ENCODE data around the gene HOXC4.
"Not testable (repeated sequence)": the region's sequence is repeated elsewhere in the genome, so short reads cannot be mapped to it uniquely, and the experiment has no call there.

Gene HOXC4

DNA sequence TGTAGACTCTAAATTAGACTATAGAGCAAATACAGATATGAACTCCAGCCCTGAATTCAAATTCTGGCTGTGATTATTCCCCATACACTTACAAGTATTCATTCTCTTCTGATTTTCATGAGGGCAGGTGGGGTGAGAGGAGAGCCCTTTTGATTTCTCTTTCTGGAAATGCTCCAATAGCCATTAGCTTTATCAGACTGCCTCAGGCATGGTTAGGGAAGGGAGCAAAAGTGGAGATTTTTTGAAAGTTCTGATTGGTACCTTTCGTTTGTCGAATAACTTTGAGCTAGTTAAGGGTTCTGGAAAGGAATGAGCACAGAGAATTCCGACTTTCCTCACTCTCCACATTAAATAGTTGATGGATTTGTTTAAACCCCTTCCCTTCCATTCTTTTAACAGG, 13.0 kb upstream of the HOXC4 start:
- in situ Hi-C loops (cut with HindIII; ENCODE audit: low sequenced_read_pairs), result no loop called here
- no peak for DNase-seq (ENCODE audit: low read depth)
- no peak overlapping the region for H3K4me3 ChIP-seq (ENCODE audit: low read depth, low read length)
- TF ChIP-seq, protein P1, sequence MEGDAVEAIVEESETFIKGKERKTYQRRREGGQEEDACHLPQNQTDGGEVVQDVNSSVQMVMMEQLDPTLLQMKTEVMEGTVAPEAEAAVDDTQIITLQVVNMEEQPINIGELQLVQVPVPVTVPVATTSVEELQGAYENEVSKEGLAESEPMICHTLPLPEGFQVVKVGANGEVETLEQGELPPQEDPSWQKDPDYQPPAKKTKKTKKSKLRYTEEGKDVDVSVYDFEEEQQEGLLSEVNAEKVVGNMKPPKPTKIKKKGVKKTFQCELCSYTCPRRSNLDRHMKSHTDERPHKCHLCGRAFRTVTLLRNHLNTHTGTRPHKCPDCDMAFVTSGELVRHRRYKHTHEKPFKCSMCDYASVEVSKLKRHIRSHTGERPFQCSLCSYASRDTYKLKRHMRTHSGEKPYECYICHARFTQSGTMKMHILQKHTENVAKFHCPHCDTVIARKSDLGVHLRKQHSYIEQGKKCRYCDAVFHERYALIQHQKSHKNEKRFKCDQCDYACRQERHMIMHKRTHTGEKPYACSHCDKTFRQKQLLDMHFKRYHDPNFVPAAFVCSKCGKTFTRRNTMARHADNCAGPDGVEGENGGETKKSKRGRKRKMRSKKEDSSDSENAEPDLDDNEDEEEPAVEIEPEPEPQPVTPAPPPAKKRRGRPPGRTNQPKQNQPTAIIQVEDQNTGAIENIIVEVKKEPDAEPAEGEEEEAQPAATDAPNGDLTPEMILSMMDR (IDR thresholded peaks at IDR 0.05; ENCODE audit: low read depth, low read length, missing control alignments), result no peak

DNA sequence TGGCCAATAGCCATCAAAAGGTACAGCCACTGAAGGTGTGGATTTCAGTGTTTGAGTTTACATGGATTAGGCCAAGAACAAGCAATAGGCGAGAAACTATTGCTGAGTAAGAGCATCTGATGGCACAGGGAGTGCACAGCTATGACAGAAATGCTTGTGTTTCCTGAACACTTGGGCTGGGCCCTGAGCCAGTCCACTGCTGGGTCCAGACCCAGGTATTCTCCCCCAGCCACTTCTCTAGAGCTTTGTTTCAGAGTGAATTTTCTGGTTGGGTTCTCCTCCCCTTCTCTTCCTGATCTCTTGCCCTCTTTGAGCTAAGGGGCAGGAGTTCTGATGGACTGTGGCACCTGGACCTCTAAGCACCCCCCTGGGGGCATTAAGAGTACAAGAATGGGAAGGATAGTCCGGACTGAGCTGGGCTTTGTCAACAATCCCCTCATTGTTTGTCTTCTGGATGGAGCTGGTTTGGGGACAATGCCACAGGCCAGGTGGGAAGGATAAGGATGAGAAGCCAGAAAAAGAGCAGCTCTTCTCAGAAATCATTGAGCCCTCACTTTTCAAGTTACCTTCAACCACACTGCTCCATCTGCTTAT, 12.4 kb upstream of the HOXC4 start:
- H3K4me3 ChIP-seq (ENCODE audit: low read depth, low read length), result no peak overlapping the region
- TF ChIP-seq, protein P1 (IDR thresholded peaks at IDR 0.05; ENCODE audit: low read depth, low read length, missing control alignments), result no peak
- in situ Hi-C loops (cut with HindIII; ENCODE audit: low sequenced_read_pairs), result no loop called here
- no peak for DNase-seq (ENCODE audit: low read depth)

DNA sequence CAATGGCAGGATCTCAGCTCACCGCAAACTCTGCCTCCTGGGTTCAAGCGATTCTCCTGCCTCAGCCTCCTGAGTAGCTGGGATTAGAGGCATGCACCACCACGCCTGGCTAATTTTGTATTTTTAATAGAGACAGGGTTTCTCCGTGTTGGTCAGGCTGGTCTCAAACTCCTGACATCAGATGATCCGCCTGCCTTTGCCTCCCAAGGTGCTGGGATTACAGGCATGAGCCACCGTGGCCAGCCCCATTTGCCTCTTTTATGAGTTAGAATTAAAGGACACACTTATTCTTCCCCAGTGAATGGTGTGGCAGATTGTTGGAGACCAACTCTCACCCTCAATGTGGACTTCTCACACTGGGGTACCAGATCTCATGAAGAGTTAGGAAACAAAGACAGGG, 11.6 kb upstream of the HOXC4 start:
- DNase-seq (ENCODE audit: low read depth); in situ Hi-C loops (cut with HindIII; ENCODE audit: low sequenced_read_pairs): not testable (repeated sequence)

DNA sequence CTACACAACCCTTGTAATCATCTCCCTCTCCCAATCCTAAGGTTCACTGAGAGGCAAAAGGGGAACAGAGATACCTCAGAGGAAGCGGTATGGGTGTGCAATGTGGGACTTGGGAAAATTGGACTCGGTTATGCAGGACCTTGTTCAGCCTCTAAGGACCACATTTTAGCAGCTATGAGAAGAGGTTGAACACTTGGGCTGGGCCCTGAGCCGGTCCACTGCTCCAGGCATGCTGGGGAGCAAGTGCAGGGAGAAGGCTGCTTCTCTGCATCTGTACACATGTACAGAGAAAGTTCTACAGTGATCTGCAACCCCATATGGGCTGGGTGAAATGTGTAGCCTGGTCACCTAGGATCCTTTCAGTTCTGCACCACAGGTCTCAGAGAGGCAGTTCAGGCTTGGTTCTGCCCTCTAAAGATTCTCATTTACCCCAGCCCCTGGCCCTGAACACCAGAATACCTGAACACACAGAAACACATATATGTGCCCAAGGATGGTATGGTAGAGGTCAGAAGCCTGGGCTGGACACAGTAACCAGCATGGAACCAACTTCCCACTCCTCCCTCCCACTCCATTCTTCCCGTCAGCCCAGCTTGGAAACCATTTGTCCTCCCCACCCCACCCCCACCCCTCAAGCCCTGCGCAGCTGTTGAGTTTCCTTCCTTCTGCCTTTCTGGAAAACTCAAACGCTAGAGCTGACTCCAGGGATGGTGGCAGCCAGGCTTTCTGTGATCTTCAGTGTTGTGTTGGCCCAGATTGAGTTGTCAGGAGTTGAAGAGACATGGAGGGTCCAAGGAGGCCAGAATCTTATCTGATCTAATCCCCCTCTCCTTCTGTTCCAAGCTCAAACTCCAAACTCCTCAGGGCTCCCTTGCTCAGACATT, 10.4 kb upstream of the HOXC4 start:
- H3K4me3 ChIP-seq (ENCODE audit: low read depth, low read length), result no peak overlapping the region
- in situ Hi-C loops (cut with HindIII; ENCODE audit: low sequenced_read_pairs), result no loop called here
- DNase-seq (ENCODE audit: low read depth), result no peak
- TF ChIP-seq, protein P1 (IDR thresholded peaks at IDR 0.05; ENCODE audit: low read depth, low read length, missing control alignments), result no peak

More for the DNA sequence above, 11.6 kb upstream of the HOXC4 start:
- H3K4me3 ChIP-seq (ENCODE audit: low read depth, low read length), result not testable (repeated sequence)

DNA sequence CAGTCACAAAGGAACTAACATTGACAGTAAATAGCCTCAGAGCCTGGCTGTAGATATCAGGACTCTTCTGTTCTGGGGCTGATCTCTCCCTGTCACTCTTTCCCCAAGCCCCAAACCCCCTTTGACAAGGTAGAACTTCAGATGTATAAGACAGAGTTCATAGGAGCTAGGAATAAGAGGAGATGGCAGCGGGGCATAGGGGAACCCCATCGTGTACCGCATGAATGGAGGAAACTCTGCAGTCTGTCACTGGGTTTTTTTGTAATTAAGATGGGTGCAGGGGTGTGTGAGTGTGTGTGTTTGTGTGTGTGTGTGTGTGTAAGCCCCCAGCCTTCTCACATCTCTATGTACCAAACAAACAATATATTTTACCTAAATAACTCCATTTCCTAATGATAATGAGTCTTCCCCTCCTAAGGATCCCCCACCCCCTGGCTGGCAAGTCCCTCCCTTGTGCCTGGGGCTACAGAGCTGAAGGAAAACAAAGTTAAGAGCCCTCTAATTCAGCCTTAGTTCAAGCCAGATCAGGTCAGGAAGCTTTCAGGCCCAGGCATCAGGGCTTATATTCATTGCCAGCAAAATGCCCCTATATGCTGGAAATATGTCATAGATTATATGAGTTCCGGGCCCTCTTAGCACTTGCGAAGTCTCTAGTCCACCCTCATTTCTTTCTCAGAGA, 9.1 kb upstream of the HOXC4 start:
- H3K4me3 ChIP-seq (ENCODE audit: low read depth, low read length), result no peak overlapping the region
- TF ChIP-seq, protein P1 (IDR thresholded peaks at IDR 0.05; ENCODE audit: low read depth, low read length, missing control alignments), result no peak
- in situ Hi-C loops (cut with HindIII; ENCODE audit: low sequenced_read_pairs), result no loop called here
- DNase-seq (ENCODE audit: low read depth), result no peak

DNA sequence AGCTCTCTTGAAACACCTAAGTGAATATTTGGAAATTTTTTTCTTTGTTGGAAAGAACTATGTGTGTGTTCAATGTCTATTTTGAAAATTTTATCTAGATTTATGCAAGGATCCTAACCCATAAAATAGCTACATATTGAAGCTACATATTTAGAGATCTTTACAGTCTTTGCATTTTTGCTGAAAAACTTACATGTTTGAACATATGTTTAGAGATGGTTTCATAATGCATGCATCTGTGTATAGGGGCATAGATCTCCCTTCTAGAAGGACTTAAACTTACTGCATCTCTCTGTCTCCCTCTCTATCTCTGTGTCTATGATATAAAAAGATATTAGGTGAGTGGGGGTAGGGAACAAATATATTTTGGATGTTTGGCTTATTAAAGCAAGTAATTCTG, 8.2 kb upstream of the HOXC4 start:
- no peak overlapping the region for H3K4me3 ChIP-seq (ENCODE audit: low read depth, low read length)
- TF ChIP-seq, protein P1 (IDR thresholded peaks at IDR 0.05; ENCODE audit: low read depth, low read length, missing control alignments), result no peak
- in situ Hi-C loops (cut with HindIII; ENCODE audit: low sequenced_read_pairs), result no loop called here
- DNase-seq (ENCODE audit: low read depth), result no peak

All from astrocyte of the cerebellum (primary cell).